Testis (tissue), 3 donors: ENCODE measurements around the gene TRIM3. TPM values are rescaled to one million over a fixed set of nuclear protein-coding genes. Genes with fewer than 3 reads are reported as not detected.
A peak's percentile ranks its signal among the peaks of the same experiment; 100 is the strongest.

Experiments
- DNase-seq: peaks from one replicate; pipeline ENCODE4 v3.0.0-alpha.2; 2019
- H3K27ac ChIP-seq, 2 donors: fragments of 200-600 bp; sonication (generic); one replicate each; pipeline ENCODE4 v1.5.1; 2019
- H3K27me3 ChIP-seq: fragments of 200-600 bp; sonication (generic); one replicate; pipeline ENCODE4 v1.5.1; 2019
- H3K36me3 ChIP-seq: fragments of 200-600 bp; sonication (generic); one replicate; pipeline ENCODE4 v1.5.1; 2017; ENCODE audit warnings: low read depth; ENCODE audit errors: missing control alignments
- H3K4me1 ChIP-seq: fragments of 200-600 bp; sonication (generic); one replicate; pipeline ENCODE4 v1.5.1; 2019
- H3K4me3 ChIP-seq, 2 donors: fragments of 200-600 bp; sonication (generic); one replicate each; pipeline ENCODE4 v1.5.1; 2017 to 2019
- H3K9me3 ChIP-seq: fragments of 200-600 bp; sonication (generic); one replicate; pipeline ENCODE4 v1.5.1; 2017
- POLR2A ChIP-seq: fragments of 450-650 bp; IDR thresholded peaks from one replicate; pipeline ENCODE4 v1.6.1; 2017; ENCODE audit warnings: antibody characterized with exemption, mild to moderate bottlenecking, moderate library complexity
- WGBS, 2 donors: methylation state at CpG; one replicate each; pipeline ENCODE4 v1.1.5; 2018; 5-methylcytosine and 5-hydroxymethylcytosine counted together
- intact Hi-C: fragments of 100-400 bp; cut with DNase I; formaldehyde crosslinking; loops from one replicate; pipeline ENCODE4 v1.15.1; 2023; ENCODE audit warnings: low total_unique reads
- polyA plus RNA-seq: library from polyadenylated mRNA; stranded (reverse); fragments of 350-450 nt; fragmentation: Illumina TruSeq; extraction: RNeasy Lipid Tissue Mini Kit (QIAGEN cat#74804); gene quantifications from one replicate; pipeline ENCODE4 v1.2.3, GENCODE V29; 2014; ENCODE audit warnings: low read depth, low replicate concordance; ENCODE audit not compliant: insufficient read depth
- total RNA-seq, 2 donors: library from RNA; depleted of rRNA; stranded (reverse); fragments of >200 nt; gene quantifications; one replicate each; pipeline ENCODE4 v1.2.3, GENCODE V29; 2016
- TF ChIP-seq, protein P1 (sequence below), 3 experiments: fragments of 450-650 bp in 2 of 3; fragments of 200-600 bp in 1 of 3; sonication (generic) in 1 of 3; IDR thresholded peaks; one replicate each; pipeline ENCODE4 v1.5.1; 2016 to 2019; ENCODE audit warnings: antibody characterized with exemption in 3 of 3, mild to moderate bottlenecking in 2 of 3, moderate library complexity in 1 of 3

TRIM3 gene
- total and polyA plus RNA-seq, 3 donors from 2014 or later: 15.0 to 29.4 (median 29.4) TPM

DNA sequence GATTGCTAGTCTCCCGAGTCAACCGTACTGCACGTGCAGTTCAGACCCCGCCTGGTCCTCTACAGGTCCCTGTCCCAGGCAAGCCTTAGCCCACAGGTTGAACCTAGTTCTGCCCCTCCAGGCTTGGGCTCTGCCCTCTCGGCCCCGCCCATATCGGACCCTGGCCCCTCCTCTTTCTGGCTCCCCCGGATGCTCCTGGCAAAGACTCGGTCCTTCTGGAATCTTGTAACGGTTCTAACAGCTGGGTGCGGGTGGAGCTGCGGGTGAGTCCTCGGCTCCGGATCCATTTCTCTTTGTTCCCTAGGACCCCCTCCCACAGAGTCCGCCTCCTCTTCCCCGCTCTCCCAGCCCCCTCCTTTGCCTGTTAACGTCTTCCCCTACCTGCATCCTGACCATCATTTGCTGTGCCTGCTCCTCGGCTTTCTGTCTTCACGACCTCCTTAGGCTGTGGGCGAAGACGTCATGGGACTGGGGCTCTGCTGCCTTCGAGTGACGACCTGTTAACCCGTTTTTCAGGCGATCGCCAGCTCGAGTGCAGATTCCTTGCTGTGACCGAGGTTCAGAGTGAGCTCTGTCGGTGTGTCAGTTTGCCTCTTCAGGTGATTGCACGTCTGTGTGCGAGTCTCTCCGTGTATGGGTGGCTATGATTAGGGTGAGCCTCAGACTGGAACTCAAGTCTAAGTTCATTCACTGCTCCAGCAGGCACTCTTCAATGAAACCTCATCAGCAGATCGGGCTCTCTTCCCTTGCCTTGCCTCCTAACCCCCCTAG lies 23.5 kb upstream of the TRIM3 start, which contains the start of gene DNHD1:
Gene DNHD1, plus strand, starts transcription at position 212 of the 771 bp plus-strand sequence. CDS start 936 bp downstream, outside the sequence.
- no peak within 1 kb of the TSS for H3K27ac ChIP-seq
- H3K4me1 ChIP-seq: peaks cover 5% of the 10 kb centered on the region
- intact Hi-C loops: no loop called here

DNA sequence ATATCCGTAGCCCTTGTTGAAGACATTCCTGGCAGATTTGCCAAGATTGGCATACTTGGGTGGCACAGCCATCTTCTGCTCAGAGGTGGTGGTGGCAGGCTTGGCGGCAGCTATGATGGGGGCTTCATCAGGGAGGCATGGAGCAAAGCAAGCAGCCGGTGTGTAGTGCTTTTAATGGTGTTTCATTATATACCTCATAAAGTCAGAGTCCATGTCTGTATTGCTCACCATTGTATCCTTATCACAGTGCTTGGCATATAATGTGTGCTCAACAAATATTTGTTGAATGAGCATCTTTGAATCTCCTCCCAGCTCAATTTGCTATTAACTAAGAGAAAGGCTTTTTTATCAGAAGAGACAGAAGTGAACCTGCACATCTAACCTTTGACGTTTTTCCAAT lies 15.6 kb upstream of the TRIM3 start:
- Histone ChIP-seq H3K27me3 (no peaks in the 10 kb centered on the region), H3K4me1 (no peaks in the 10 kb centered on the region), H3K27ac (no peak overlapping the region), H3K36me3 (no peaks in the 10 kb centered on the region), H3K9me3 (no peaks in the 10 kb centered on the region), H3K4me3 (no peak overlapping the region)
- intact Hi-C loops: no loop called here
- no peak for DNase-seq
- no peak for TF ChIP-seq POLR2A
- WGBS, 2 donors: 92 to 94% methylated on average over 4 of the region's 4 CpGs

More for the DNA sequence above, 23.5 kb upstream of the TRIM3 start, which contains the start of gene DNHD1:
- 27 to 43% methylated on average over 27 to 33 of the region's 33 CpGs for WGBS, 2 donors
- Histone ChIP-seq H3K27me3 (no peaks in the 10 kb centered on the region), H3K4me3 (peak within 1 kb of the TSS; percentile 34), H3K36me3 (no peaks in the 10 kb centered on the region), H3K9me3 (no peaks in the 10 kb centered on the region)
- no peak for DNase-seq
- TF ChIP-seq, protein P1, sequence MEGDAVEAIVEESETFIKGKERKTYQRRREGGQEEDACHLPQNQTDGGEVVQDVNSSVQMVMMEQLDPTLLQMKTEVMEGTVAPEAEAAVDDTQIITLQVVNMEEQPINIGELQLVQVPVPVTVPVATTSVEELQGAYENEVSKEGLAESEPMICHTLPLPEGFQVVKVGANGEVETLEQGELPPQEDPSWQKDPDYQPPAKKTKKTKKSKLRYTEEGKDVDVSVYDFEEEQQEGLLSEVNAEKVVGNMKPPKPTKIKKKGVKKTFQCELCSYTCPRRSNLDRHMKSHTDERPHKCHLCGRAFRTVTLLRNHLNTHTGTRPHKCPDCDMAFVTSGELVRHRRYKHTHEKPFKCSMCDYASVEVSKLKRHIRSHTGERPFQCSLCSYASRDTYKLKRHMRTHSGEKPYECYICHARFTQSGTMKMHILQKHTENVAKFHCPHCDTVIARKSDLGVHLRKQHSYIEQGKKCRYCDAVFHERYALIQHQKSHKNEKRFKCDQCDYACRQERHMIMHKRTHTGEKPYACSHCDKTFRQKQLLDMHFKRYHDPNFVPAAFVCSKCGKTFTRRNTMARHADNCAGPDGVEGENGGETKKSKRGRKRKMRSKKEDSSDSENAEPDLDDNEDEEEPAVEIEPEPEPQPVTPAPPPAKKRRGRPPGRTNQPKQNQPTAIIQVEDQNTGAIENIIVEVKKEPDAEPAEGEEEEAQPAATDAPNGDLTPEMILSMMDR (IDR thresholded peaks at IDR 0.05): no peak
- TF ChIP-seq POLR2A: no peak

DNA sequence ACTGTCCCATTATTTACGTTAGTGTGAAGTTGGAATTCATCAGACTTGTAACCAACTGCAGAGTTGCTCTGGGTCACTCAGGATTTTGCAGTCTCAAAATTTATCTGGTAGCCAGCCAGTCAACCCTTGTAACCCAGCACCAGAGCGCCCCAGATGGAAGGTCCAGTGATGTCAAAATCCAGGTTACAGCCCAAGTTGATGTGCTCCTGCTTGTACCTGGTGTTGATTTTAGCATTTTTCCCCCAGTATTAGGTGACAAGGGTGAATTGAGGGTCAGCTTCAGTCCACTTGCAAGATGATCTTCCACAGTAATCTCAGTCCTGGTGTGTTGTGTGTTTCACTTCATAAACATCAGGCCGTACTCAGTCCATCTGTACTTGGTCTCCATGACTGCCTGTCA lies 15.1 kb upstream of the TRIM3 start:
- no peaks in the 10 kb centered on the region for H3K36me3 ChIP-seq

DNA sequence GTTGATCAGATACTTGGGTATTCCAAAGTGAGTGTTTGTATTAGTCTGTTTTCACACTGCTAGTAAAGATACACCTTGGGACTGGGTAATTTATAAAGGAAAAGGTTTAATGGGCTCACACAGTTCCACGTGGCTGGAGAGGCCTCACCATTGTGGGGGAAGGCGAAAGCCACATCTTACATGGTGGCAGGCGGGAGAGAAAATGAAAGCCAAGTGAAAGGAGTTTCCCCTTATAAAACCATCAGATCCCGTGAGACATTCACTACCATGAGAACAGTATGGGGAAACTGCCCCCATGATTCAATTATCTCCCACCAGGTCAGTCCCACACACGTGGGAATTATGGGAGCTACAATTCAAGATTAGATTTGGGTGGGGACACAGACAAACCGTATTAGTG lies 14.6 kb upstream of the TRIM3 start:
- H3K4me3 ChIP-seq: no peak overlapping the region
- H3K4me1 ChIP-seq: no peaks in the 10 kb centered on the region
- H3K36me3 ChIP-seq: no peaks in the 10 kb centered on the region
- no peaks in the 10 kb centered on the region for H3K9me3 ChIP-seq
- intact Hi-C loops: no loop called here
- DNase-seq: no peak
- TF ChIP-seq POLR2A: no peak
- TF ChIP-seq, protein P1 (IDR thresholded peaks at IDR 0.05): no peak
- H3K27ac ChIP-seq: no peak overlapping the region
- 91% methylated on average over 6 of the region's 6 CpGs for WGBS, 2 donors
- H3K27me3 ChIP-seq: no peaks in the 10 kb centered on the region

More for the DNA sequence above, 15.1 kb upstream of the TRIM3 start:
- Histone ChIP-seq H3K27ac (no peak overlapping the region), H3K4me3 (no peak overlapping the region), H3K9me3 (no peaks in the 10 kb centered on the region), H3K4me1 (no peaks in the 10 kb centered on the region), H3K27me3 (no peaks in the 10 kb centered on the region)
- DNase-seq: no peak
- WGBS, 2 donors: 92 to 100% methylated on average over 3 of the region's 3 CpGs
- TF ChIP-seq POLR2A: no peak
- TF ChIP-seq, protein P1 (IDR thresholded peaks at IDR 0.05): no peak
- intact Hi-C loops: no loop called here

DNA sequence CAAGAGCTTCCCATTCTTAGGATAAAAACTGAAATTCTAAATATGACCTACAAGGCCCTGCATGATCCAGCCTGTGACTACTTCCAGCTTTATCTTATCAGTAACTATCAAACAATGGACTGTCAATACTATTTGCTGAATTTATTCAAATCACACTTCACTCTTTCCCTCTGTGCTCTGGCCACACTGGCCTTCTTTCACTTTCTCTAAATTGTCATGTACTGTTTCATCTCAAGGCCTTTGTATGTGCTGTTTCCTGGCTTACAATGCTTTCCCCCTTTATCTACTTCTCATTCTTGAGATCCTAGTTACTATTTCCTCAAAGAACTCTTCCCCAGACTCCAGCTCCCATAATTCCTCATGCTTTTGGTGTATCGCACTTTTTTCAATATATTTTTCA lies 13.2 kb upstream of the TRIM3 start:
- Histone ChIP-seq H3K4me1 (peaks cover 11% of the 10 kb centered on the region), H3K36me3 (no peaks in the 10 kb centered on the region), H3K27me3 (no peaks in the 10 kb centered on the region), H3K9me3 (no peaks in the 10 kb centered on the region), H3K27ac (no peak overlapping the region), H3K4me3 (no peak overlapping the region)
- 100% methylated on average over 1 of the region's 1 CpG for WGBS, 2 donors
- DNase-seq: no peak
- TF ChIP-seq POLR2A: no peak
- TF ChIP-seq, protein P1 (IDR thresholded peaks at IDR 0.05): no peak
- intact Hi-C loops: no loop called here
